LoVo (cell line): ENCODE data around the gene KCTD21.
"Not testable (repeated sequence)": the region's sequence is repeated elsewhere in the genome, so short reads cannot be mapped to it uniquely, and the experiment has no call there.

Source experiments
- DNase-seq: peaks from one replicate; pipeline ENCODE4 v3.0.0-alpha.2; 2016; ENCODE audit warnings: low spot score

KCTD21 gene, protein sequence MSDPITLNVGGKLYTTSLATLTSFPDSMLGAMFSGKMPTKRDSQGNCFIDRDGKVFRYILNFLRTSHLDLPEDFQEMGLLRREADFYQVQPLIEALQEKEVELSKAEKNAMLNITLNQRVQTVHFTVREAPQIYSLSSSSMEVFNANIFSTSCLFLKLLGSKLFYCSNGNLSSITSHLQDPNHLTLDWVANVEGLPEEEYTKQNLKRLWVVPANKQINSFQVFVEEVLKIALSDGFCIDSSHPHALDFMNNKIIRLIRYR

DNA sequence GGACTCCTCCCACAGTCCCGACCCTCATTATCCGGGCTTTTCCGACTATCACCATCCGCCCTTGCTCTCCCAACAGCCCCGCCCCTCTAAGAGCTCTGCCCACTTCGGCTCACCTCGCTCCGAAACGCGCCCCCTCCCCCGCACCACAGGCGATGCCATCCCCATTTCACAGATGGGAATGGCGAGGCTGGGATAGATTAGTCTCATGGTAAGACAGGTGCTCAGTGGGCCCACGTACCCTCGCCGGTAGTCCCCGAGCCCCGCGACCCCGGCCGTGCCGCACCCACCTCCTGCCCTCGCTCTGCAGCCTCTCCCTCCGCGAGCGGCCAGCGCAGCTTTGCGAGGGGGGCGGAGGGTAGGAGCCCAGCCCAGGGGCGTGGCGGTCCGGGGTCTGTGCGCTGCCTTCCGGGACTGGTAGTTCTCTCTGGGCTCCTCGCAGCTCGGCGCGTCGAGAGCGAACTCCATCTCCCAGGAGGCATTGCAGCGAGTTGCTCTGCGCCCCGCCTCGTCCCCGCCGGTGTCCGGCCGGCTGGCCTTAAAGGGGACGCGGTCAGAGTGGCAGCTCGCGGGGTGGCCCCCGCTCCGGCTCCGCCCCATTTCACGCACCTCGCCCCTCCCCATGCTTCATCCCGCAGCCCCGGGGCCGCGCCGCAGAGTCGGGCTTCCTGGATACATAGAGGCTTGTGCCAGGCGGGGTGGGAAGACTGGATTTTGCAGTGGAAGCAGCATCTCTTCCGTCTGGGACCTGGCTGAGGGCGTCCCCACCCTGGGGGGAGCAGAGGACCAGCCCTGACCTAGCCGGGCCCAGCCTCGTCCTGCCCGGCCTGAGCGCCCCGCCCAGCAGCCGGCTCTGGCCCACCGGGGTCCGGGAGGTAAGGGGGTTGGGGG lies at the start of gene KCTD21, which contains the start of gene USP35:
KCTD21 (minus strand) TSS at position 341 of the 888 bp plus-strand sequence. CDS start 14,072 bp downstream, outside the sequence.
USP35 (plus strand) TSS at position 634 of the 888 bp plus-strand sequence. CDS start 7,327 bp downstream, outside the sequence.
- DNase-seq: peak; percentile 96

DNA sequence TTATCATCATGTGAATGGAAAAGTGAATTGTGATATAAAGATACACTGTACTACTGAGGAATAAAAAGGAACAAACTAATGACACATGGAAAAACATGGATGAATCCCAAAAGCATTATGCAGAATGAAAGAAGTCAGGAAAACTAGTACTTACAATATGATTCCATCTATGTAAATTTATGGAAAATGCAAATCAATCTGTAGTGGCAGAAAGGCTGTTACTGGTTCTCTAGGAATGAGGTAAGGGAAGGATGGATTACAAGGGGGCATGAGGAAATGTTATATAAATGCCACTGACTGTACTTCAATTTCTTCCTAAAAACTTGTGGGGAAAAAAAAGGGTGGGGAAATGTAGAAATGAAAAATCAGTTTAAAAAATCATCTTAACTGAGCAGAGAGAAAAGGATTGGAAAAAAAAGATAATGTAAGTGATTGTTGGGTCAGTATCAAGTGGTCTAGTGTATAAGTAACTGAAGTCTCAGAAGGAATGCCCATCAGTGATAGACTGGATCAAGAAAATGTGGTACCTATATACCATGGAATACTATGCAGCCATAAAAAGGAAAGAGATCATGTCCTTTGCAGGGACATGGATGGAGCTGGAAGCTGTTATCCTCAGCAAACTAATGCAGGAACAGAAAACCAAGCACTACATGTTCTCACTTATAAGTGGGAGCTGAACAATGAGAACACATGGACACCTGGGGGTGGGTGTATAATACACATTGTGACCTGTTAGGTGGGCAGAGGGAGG lies 49.0 kb upstream of the KCTD21 start:
- DNase-seq: no peak

DNA sequence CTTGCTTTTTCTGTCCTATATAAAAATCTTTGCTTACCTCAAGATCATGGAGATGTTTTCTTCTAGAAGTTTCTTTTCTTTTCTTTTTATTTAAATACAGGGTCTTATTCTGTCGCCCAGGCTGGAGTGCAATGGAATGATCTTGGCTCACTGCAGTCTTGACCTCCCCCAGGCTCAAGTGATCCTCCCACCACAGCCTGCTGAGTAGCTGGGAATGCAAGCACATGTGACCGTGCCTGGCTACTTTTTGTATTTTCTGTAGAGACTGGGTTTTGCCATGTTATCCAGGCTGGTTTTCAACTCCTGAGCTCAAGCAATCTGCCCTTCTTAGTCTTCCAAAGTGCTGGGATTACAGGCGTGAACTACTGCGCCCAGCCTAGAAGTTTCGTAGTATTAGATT lies 45.6 kb upstream of the KCTD21 start:
- no peak for DNase-seq

DNA sequence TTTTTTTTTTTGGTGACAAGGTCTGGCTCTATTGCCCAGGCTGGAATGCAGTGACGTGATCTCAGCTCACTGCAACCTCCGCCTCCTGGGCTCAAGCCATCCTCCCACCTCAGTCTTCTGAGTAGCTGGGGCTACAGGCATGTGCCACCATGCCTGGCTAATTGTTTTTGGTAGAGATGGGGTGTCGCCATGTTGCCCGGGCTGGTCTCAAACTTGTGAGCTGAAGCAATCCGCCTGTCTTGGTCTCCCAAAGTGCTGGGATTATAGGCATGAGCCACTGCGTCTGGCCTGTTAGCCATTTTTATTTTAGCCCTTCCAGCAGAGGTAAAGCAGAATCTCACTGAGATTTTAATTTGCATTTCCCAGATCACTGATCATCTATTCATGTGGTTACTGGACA lies 44.6 kb upstream of the KCTD21 start:
- DNase-seq: not testable (repeated sequence)

DNA sequence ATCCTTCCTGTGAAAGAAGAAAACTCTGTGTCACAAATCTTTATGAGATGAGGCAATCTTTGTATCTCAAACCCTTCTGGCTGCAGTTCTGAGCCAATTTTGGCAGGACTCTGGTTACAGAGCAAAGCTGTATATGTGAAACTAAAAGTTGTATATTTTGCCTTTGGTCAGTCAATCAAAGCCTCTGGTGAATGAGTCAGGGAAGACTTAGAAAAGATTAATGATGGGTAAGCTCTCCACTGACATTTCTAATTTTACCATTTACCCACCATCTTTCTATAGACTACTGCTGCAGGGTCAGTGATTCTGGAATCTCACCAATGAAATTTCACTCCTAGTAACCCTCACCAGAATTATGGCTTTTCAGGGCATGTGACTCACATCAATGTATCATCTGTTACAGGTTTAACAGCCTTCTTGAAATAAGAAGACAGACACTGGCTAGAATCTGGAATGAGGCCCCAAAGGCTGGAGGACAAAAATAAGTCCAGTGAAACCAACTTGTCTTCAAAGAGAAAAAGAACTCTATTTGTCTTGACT lies 43.6 kb upstream of the KCTD21 start:
- no peak for DNase-seq

DNA sequence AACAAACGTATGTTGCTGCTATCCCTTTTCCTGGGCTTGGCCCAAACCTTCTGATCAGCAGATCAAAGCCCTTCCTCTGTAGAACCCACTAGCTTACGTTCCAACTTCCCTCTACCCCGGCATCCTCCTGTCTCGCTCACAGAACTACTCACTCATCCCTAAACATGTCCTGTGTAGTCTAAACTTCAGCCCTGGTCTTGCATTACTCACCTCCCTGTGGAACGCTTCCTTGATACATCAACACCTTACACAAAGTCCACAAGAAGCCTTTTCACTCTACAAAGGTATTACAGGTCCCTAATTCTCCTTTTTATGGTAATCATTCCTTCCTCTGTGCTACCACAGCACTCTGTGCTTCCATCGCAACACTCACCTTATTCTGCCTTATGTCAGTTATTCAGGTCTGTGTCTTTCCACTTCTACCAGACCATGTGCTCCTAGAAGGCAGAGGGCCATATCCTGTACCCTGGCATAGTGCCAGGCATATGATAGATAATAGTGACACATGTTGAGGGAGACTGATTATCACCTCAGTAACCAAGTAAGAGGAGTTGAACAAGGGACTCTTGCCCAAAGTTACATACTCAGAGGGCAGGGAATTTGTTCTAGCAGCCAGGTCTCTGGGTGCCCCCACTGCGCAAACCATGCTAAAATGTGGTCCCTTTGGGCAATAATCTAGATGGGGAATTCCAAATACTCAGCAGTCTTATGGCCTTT lies 41.9 kb upstream of the KCTD21 start:
- DNase-seq: no peak

DNA sequence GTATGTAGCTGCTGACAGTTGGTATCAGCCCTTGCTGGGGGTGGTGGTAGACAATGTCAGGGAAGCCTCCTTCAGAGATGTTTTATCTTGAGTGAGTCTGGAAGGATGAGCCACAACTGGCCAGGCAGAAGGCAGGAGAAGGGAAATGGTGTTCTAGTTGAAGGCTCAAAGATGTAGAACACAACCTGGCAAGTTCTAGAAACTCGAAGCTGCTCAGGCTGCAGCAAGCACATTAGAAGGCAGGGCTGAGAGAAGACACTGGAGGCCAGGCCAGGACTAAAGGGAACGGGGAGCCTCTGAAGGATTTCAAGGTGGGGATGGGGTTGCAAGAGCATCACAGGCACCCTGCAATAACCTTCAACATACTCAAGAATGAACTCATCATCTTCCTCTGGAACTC lies 40.7 kb upstream of the KCTD21 start:
- no peak for DNase-seq

DNA sequence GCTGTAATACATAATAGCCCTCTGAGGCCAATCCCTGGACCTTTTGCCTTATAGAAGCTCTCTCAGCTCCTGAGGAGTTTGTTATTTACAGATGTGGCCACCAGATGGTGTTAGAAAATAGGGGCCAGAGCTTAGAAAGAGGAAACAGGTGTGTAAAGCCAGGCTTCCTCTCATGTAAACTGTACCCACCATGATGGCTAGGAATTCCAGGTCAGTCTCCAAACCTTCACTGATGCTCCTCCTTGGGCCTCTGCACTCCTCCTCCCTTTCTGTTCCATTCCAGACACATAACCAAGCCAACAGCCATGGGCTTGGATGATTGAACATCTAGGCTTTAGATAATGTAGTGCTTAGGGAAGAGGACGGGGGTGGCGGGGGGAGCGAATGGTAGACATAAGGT lies 40.0 kb upstream of the KCTD21 start:
- DNase-seq: peak; percentile 59

DNA sequence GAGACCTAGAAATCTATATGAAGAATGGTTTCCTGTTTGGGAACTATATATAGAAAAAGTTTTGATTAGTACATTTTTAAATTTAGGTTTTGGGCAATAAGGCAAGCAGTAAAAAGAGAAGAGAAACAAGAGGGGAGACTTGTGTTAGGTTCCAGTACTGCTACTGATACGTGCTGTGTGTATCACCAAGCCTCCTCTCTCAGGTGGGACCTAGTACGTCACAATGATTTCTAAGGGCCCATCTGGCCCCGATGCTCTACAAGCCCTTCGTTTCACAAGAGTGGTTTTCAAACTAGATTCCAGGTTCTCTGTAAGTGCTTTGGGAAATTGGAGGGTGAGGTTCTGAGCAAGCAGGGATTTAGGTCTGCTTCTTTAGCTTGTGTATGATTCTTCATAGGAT lies 39.5 kb upstream of the KCTD21 start:
- DNase-seq: no peak

DNA sequence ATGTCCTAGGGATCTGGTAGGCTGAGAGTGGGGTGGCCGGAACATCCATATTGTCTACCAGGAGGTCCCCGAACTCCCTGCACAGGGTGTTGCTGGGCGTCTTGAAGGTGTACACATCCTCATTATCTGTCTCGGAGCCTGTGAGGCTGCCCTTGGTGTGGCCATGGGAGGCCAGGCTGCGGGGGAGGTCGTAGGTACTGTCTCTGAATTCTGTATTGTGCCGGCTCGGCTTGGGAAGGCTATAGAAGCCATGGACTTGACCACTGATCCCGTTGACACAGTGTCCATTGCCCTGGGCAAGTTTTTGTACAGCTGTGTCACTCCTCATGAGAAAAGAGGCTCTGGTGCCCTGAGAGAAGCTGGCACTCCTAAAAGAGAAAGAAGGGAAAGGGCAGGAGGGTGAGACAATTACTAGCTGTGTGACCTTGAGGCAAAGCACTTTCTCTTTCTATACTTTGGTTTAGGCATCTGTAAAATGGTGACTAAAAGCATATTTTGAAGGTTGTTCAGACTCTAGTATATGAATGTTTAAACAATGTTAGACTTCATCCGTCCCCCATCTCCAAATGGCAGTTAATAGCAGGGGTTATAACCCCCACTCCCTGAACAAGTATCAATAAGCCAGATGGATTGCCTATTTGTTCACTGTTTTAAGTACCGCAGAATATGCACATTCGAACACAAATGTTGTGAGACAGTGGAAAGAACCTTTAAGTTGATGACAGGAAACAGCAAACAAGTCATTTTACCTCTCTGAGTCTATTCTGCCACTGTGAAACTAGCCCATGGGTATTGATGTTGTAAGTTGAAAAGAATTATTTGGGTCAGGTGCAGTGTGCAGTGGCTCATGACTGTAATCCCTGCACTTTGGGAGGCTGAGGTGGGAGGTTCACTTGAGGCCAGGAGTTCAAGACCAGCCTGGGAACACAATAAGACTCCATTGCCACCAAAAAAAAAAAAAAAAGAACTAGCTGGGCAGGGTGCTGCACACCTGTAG lies 38.6 kb upstream of the KCTD21 start:
- no peak for DNase-seq

DNA sequence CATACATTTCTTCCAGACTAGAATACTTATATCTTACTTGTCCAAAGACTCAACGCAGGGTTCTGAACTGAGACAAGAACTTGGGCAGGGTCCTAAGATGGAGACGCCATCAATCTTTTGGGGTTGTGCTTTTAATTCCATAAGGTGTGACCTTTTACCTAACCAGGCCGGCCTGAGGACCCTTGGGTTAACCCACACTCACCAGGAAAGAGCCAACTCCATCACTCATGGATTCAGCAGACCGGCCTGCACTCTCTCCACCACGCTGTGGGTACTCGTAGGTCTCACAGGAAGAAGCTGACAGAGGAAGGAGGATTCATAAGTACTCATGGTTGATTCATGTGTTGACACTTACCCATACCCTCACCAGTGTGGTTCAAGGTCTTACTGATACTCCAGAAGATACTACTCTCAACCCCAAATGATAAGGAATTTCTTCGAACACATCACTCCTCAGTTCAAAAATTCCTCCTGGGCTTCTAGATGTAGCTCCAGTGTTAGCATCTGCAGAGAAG lies 36.5 kb upstream of the KCTD21 start:
- DNase-seq: no peak

DNA sequence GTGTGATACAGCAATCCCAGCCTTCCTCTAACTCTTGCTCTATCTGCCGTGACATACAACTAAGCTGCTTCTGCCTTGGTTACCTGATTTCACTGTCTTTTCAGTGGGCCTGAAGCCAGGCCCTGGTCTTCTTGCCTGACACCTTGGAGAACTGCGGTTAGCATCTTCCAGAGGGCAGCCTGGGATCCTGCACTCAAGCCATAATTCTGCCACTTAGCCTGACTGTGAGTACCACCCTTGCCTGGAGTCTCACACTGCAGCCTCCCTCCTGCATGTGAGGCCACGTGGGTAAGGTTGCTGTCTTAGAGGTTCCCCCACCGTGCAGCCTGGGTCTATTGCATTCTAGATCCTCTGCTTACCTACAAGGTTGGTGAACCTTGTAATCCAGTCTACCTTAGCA lies 36.1 kb upstream of the KCTD21 start:
- DNase-seq: no peak

DNA sequence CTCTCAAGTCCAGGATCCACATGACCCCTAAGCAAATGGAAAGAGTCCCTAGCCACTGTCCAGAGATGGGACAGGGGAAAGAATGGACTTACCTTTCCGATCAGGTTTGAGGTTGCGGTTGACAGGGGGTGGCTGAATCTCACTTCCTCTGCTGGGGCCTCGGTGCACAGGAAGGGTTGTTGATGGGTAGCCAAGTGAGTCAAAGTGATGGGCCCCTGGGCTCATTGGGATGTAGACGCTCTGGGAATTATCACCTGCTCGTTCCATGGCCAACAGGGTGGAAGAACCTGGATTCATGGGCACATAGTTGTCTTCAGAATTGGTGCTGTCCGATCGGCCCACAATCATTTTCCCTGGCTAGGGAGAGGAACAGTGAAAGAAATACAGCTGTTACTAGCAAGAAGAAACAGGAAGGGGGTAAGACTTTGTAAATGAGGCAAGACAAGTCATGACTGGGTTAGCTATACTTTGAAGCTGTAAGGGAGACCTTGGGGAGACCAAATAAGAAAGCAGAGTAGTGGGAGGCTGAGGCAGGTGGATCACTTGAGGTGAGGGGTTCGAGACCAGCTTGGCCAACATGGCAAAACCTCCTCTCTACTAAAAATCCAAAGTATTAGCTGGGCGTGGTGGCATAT lies 35.0 kb upstream of the KCTD21 start:
- no peak for DNase-seq

DNA sequence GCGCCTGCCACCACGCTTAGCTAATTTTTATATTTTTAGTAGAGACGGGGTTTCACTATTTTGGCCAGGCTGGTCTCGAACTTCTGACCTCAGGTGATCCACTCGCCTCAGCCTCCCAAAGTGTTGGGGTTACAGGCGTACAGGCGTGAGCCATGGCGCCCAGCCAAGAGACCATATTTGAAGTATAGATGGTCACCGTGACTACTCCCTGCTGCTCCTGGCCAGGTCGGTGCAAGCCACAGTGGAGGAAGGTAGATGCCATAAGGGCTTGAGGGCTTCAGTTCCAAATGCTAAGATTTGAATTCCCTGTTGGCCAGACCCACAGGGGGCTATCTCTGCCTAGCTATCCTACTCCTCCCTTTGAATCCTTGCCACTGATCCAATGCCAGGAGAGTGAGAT lies 34.3 kb upstream of the KCTD21 start:
- DNase-seq: not testable (repeated sequence)

DNA sequence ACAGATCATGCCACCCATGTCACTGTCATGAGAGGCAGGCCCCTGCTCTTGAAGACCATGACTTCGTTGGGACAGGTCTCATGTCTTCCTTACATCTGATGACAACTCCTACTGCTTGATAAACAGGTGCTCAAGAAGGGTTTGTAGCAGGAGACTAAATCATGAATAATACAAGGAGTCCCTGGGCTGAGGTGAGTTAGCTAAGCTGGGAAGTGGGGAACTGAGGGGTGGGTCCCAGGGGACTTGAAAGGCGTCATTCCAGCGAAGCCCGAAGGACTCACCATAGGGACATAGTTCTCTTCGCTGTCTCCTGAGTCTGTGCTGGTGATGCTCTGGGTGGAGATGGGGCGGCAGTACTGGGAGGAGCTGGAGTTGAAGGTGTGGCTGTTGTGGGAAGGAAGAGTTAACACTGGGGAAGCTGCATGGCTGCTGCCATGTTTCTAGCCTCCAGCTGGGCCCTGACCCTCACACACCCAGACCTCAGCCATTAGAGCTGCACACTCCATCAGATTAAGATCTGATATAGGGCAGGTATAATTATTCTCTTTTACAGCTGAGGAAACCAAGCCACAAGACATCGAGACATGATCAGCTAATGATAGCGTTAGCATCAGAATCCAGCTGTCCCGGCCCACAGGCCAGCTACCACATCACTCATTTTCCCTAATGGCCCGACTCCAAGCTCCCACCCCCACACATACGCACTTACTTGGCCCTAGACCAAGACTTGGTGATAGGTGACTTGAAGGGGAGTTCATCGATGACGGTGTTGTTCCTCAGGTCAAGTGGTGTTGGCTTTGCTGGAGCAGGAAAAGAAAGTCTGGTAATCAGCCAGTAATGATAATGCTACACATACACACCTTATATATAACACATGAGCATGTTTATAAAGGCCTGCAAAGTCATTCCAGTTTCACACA lies 33.2 kb upstream of the KCTD21 start:
- no peak for DNase-seq

DNA sequence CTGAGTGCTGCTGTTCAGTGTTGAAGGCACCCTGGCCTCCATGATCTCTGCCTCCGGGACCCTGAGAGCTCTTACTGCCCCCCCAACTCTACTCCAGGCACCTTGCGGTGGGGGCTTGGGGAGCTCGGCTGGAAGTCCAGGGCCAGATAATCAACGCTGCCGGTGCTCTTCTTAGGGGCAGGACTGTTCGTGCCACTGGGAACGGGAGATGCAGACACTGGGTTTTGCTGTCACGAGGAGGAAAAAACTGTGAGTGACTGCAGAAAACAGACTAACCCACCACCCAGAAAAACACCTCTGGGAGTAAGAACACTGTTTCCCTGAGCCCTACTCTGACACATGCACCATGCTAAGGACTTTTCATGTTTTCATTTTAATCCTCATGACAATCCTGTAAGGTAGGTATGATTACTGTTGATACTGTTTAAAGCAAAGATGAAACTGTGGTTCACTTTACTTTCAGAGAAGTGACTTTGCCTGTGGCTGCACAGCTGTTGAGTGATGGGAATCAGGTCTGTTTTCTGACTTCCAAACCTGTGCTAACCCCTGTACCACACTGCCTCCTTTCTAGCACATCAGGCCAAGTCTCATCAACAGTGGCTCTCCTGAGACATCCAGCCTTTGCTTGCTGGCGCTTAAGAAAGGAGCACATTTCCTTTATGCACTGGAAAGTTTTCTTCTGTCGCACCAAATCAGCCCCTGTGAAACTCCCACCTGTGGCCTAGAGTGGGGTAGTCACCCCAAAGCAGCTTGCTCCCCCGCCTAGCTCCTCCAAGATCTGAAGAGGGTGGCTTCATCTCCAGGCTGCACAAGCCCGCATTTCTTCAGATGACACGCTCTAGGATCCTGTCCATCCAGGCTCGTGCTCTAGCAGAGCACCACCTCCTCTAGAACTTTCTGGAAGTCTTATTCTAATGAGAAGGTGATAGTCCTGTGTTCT lies 32.1 kb upstream of the KCTD21 start:
- no peak for DNase-seq

DNA sequence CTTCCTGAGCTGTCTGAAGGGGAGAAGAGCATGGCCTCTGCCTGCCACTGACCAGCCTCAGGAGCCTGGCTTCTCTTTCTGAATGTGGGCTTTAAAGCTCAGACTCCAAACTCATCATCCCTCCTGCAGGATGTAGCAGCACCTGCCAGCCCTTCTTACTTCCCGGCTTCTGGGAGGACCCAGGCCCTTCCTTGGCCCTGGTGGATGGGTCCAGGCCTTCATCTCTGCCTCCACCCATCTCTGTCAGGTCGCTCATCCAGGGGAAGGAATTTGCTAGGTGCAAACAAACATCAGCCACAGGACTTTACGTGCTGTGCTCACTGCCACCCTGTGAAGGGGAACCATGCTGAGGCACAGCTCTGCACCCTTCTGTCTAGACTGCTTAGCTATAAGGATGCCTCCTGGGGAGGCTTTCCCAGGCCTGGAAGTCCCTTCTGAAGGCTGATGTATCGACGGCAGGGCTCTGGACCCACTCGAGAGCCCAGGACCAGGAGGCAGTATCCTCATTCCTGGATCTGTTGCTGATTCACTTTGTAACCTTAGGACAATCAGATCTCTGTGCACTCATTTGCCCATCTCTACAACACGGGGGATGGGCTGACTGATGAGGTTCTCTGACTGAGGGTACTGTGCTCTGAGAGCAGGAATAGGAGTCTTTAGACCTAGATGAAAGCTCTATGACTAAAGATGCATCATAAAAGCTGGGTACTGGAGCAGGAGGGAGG lies 31.2 kb upstream of the KCTD21 start:
- DNase-seq: no peak
